HepG2 (cell line): ENCODE data around the gene CCZ1B.
"Not testable (repeated sequence)": the region's sequence is repeated elsewhere in the genome, so short reads cannot be mapped to it uniquely, and the experiment has no call there.

Experiments
- HDAC6 ChIP-seq: fragments of 200-600 bp; sonication (generic); IDR thresholded peaks from 2 replicates; pipeline ENCODE4 v1.7.0; 2017; ENCODE audit warnings: mild to moderate bottlenecking, antibody characterized with exemption, low read length, low read depth
- HOXA9 ChIP-seq: sonication (generic); formaldehyde crosslinking; IDR thresholded peaks from 2 replicates; pipeline ENCODE4 v1.8.1; 2022; ENCODE audit warnings: missing genetic modification reagents, mild to moderate bottlenecking, moderate library complexity, borderline replicate concordance
- KLF16 ChIP-seq, 2 experiments: sonication (generic) in 1 of 2; formaldehyde crosslinking in 1 of 2; IDR thresholded peaks; 2 replicates each; pipeline versions ENCODE4 v1.6.1 to v1.8.0; 2016 to 2023; ENCODE audit warnings: missing genetic modification reagents in 2 of 2, missing compliant biosample characterization in 1 of 2
- MAX ChIP-seq: IDR thresholded peaks from 2 replicates; pipeline ENCODE4 v1.6.1; 2012; ENCODE audit warnings: inconsistent platforms
- MEF2D ChIP-seq: sonication (generic); formaldehyde crosslinking; IDR thresholded peaks from 2 replicates; pipeline ENCODE4 v1.5.1; 2020; ENCODE audit warnings: mild to moderate bottlenecking, missing genetic modification reagents
- POLR2A ChIP-seq, 2 experiments: IDR thresholded peaks; 2 replicates each; pipeline ENCODE4 v1.6.1; 2011; ENCODE audit warnings: low read depth in 2 of 2, low read length in 2 of 2, mild to moderate bottlenecking in 1 of 2, moderate library complexity in 1 of 2; ENCODE audit not compliant: insufficient read depth in 1 of 2
- WIZ ChIP-seq: sonication (generic); formaldehyde crosslinking; IDR thresholded peaks from 2 replicates; pipeline ENCODE4 v1.5.1; 2020; ENCODE audit warnings: mild to moderate bottlenecking, missing genetic modification reagents
- TF ChIP-seq, protein P1 (sequence below): sonication (generic); formaldehyde crosslinking; IDR thresholded peaks from 2 replicates; pipeline ENCODE4 v1.4.0; 2020; ENCODE audit warnings: mild to moderate bottlenecking, missing genetic modification reagents

DNA sequence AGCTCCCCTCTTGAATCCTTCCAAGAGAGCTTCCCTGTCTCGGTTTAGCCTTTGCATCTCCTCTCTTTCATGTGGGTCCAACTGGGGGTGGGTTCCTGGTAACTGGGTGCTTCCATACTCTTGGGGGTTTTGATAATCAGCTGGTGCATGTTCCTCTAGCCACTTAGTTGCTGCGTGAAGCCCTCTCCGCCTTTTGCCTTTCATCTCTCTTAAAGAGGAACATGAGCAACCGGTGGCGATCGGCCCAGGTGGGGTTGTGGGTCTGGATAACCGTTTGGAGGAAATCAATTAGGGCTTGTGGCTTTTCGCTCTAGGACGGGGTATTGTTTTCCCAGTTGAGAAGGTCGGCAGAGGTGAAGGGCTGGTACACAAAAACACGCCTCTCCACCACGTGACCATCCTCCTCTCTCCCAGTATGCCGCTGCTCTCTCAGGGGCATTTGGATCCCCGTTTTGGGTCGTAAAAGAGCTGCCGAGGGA, 19.9 kb upstream of the CCZ1B start:
- TF ChIP-seq MAX; WIZ; KLF16 (CRISPR knock-in tag; IDR thresholded peaks at IDR 0.05); HDAC6; MEF2D (CRISPR knock-in tag); HOXA9 (CRISPR knock-in tag); POLR2A (IDR thresholded peaks at IDR 0.05; ENCODE audit: insufficient read depth in 1 of 2, low read depth in 2 of 2, low read length in 2 of 2): not testable (repeated sequence)
- TF ChIP-seq, protein P1, sequence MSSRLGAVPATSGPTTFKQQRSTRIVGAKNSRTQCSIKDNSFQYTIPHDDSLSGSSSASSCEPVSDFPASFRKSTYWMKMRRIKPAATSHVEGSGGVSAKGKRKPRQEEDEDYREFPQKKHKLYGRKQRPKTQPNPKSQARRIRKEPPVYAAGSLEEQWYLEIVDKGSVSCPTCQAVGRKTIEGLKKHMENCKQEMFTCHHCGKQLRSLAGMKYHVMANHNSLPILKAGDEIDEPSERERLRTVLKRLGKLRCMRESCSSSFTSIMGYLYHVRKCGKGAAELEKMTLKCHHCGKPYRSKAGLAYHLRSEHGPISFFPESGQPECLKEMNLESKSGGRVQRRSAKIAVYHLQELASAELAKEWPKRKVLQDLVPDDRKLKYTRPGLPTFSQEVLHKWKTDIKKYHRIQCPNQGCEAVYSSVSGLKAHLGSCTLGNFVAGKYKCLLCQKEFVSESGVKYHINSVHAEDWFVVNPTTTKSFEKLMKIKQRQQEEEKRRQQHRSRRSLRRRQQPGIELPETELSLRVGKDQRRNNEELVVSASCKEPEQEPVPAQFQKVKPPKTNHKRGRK (CRISPR knock-in tag), result not testable (repeated sequence)
